Suprapubic skin (tissue), 4 donors: ENCODE results near the gene C19orf81.

ENCODE experiments used
- CTCF ChIP-seq, 2 donors: fragments of 200-600 bp in 1 of 2; fragments of 450-650 bp in 1 of 2; sonication (generic) in 1 of 2; IDR thresholded peaks; one replicate each; pipeline ENCODE4 v1.5.1; 2016 to 2019; ENCODE audit warnings: antibody characterized with exemption in 2 of 2, mild to moderate bottlenecking in 1 of 2, moderate library complexity in 1 of 2
- EP300 ChIP-seq: sonication (generic); formaldehyde crosslinking; IDR thresholded peaks from one replicate; pipeline ENCODE4 v1.6.1; 2017; ENCODE audit warnings: antibody characterized with exemption
- POLR2A ChIP-seq, 2 donors: fragments of 450-650 bp; IDR thresholded peaks; one replicate each; pipeline ENCODE4 v1.6.1; 2017; ENCODE audit warnings: antibody characterized with exemption in 2 of 2, mild to moderate bottlenecking in 2 of 2, moderate library complexity in 2 of 2
- POLR2AphosphoS5 ChIP-seq, 3 donors: sonication (generic); formaldehyde crosslinking; IDR thresholded peaks; one replicate each; pipeline ENCODE4 v1.6.1; 2017; ENCODE audit warnings: antibody characterized with exemption in 3 of 3

GRCh38 chr19:50626011-50626410 lies 23.2 kb upstream of the C19orf81 start:
- TF ChIP-seq CTCF (IDR thresholded peaks at IDR 0.05) (no peak), EP300 (no peak), POLR2A (IDR thresholded peaks at IDR 0.05) (no peak), POLR2AphosphoS5 (IDR thresholded peaks at IDR 0.05) (no peak)
